Measurements from ENCODE around the gene GOLGA6L10. TPM values are rescaled to one million over a fixed set of nuclear protein-coding genes. Genes with fewer than 3 reads are reported as not detected.
"Not testable (repeated sequence)": the region's sequence is repeated elsewhere in the genome, so short reads cannot be mapped to it uniquely, and the experiment has no call there.

Gene GOLGA6L10
- total and polyA plus RNA-seq, 7 donors = 0.39 to 0.91 (median 0.66) TPM

DNA sequence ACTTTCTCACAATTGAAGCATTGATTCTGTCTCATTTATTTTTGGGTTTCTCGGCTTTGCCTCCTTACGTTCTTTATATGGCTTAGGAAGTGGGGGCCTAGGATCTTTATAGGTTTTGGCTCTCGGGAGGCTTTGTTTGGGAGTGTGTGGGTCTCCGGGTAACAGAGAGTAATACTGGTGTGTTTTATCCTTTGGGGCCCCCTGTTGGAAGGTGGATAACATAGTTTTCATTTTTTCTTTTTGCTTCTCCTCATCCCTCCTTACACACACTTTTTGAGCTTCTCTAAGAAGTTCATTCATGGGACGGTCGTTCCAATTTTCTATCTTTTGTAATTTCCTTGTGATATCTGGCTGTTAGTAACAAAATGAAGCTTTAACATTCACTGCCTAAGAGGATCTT is 30.3 kb upstream of the GOLGA6L10 start:
- H3K27ac ChIP-seq; intact Hi-C loops (cut with DNase I); H3K36me3 ChIP-seq (ENCODE audit: insufficient read depth in 1 of 2, low read depth in 1 of 2); H3K4me1 ChIP-seq; H3K27me3 ChIP-seq (ENCODE audit: insufficient read depth in 3 of 3, low read length in 2 of 3); H3K4me3 ChIP-seq; DNase-seq; H3K9me3 ChIP-seq; ATAC-seq: not testable (repeated sequence)
- WGBS, 3 donors = 88 to 93% (median 93%) methylated on average over 6 of the region's 6 CpGs

DNA sequence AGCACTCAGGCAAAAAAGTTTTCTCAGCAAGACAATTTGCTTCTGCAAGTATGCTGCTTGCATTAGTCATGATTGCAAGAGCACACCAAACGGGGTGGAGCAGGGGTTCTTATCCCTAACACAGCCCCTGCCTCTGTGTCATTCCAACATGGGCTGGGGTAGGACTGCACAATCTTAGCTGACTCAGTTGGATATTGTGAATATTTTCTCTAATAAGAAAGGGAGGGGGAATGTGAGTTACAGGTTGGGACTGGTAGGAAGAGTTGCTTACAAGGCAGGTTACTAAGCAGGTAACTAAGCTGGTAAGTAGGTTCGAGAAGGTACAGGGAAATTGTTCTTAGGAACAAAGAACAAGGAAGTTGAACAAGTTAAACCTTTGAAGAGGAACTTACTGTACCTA is 24.4 kb upstream of the GOLGA6L10 start:
- H3K4me3 ChIP-seq; DNase-seq; H3K27me3 ChIP-seq (ENCODE audit: insufficient read depth in 3 of 3, low read length in 2 of 3); intact Hi-C loops (cut with DNase I); H3K36me3 ChIP-seq (ENCODE audit: insufficient read depth in 1 of 2, low read depth in 1 of 2); ATAC-seq; H3K27ac ChIP-seq; H3K9me3 ChIP-seq; H3K4me1 ChIP-seq: not testable (repeated sequence)
- WGBS, 3 donors = 60 to 74% (median 64%) methylated on average over 2 of the region's 2 CpGs

- H3K27ac ChIP-seq = no peak overlapping the region
- 85 to 97% (median 91%) methylated on average over 3 of the region's 3 CpGs for WGBS, 3 donors
- DNase-seq = no peak
- no peak overlapping the region for H3K4me3 ChIP-seq
- ATAC-seq = no peak
- no peaks in the 10 kb centered on the region for H3K4me1 ChIP-seq
- H3K27me3 ChIP-seq (ENCODE audit: insufficient read depth in 3 of 3, low read length in 2 of 3) = no peaks in the 10 kb centered on the region
- intact Hi-C loops (cut with DNase I) = no loop called here
- no peaks in the 10 kb centered on the region for H3K9me3 ChIP-seq
- no peaks in the 10 kb centered on the region for H3K36me3 ChIP-seq (ENCODE audit: insufficient read depth in 1 of 2, low read depth in 1 of 2)
- TF ChIP-seq, protein P1, sequence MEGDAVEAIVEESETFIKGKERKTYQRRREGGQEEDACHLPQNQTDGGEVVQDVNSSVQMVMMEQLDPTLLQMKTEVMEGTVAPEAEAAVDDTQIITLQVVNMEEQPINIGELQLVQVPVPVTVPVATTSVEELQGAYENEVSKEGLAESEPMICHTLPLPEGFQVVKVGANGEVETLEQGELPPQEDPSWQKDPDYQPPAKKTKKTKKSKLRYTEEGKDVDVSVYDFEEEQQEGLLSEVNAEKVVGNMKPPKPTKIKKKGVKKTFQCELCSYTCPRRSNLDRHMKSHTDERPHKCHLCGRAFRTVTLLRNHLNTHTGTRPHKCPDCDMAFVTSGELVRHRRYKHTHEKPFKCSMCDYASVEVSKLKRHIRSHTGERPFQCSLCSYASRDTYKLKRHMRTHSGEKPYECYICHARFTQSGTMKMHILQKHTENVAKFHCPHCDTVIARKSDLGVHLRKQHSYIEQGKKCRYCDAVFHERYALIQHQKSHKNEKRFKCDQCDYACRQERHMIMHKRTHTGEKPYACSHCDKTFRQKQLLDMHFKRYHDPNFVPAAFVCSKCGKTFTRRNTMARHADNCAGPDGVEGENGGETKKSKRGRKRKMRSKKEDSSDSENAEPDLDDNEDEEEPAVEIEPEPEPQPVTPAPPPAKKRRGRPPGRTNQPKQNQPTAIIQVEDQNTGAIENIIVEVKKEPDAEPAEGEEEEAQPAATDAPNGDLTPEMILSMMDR (IDR thresholded peaks at IDR 0.05) = no peak
These were observed 22.4 kb upstream of the GOLGA6L10 start for GRCh38 chr15:82371656-82372055.

DNA sequence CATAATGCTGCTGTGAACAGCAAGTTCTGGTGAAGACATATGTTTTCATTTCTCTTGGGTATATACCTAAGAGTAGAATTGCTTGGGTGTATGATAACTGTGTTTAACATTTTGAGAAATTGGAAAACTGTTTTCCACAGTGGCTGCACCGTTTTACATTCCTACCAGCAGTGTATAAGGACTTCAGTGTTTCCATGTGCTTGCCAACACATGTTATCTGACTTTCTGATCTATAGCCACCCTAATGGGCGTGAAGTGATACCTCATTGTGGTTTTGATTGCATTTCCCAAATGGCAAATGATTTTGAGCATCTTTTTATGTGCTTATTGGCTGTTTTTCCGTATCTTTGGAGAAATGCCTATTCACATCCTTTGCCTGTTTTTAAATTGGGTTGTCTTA is 18.5 kb upstream of the GOLGA6L10 start:
- H3K4me1 ChIP-seq; H3K36me3 ChIP-seq (ENCODE audit: insufficient read depth in 1 of 2, low read depth in 1 of 2); intact Hi-C loops (cut with DNase I); H3K27me3 ChIP-seq (ENCODE audit: insufficient read depth in 3 of 3, low read length in 2 of 3); H3K4me3 ChIP-seq; H3K9me3 ChIP-seq; H3K27ac ChIP-seq; ATAC-seq; DNase-seq: not testable (repeated sequence)
- whole genome bisulfite sequencing, 3 donors = 61 to 74% (median 72%) methylated on average over 2 of the region's 3 CpGs

DNA sequence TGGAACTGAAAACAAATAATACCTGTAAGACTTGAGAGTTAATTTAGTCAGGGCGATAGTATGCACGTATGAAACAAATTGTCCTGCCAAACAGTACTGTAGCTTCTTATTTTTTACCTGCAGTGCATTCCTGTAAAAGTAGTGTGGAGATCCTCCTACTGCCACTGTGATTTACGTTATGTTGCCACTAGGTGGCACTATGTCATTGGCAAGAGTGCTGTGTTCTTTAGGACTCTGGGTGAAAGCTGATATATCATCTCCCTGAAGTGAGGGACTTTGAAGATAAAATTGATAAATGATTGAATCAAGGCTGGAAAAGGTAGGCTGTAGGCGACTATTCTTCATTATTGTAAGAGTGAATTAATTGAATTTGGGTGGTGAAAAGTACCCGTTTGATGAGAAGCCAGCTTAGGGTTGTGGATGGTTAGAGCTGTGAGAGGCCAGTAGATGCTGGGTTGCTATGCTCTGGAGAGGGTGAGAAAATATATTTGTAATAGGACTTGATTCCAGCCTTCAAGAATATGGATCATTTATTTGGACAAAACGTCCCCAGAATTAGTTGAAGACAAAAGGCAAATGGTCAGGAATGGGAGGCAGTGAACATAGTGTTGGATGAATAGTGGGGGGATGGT is 16.5 kb upstream of the GOLGA6L10 start:
- H3K27me3 ChIP-seq (ENCODE audit: insufficient read depth in 3 of 3, low read length in 2 of 3); DNase-seq; H3K27ac ChIP-seq; H3K36me3 ChIP-seq (ENCODE audit: insufficient read depth in 1 of 2, low read depth in 1 of 2); H3K4me1 ChIP-seq; H3K9me3 ChIP-seq; H3K4me3 ChIP-seq; intact Hi-C loops (cut with DNase I): not testable (repeated sequence)
- 0 to 13% (median 10%) methylated on average over 1 to 2 of the region's 6 CpGs for WGBS, 3 donors
- ATAC-seq = peak; percentile 61 to 98 (median 88)
- TF ChIP-seq, protein P1 (IDR thresholded peaks at IDR 0.05) = peak; percentile 24

DNA sequence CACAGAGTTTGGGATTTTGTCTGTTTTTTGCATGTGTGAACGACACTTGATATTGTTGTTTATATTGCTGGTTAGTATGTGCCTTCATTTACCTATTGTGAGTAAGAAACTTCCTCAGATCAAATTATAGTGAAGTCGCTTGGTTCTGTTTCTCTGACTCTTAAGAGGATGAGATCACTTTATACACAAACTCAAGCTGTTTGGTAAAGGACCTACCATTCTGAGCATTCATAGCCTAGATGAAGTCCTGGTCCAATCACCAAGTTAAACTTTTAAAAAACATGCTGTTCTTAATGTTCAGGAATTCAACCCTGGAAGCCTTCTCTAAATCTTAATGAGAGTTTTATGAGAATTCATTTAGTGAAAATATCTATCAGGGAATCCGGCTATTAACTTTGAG is 15.3 kb upstream of the GOLGA6L10 start:
- H3K27me3 ChIP-seq (ENCODE audit: insufficient read depth in 3 of 3, low read length in 2 of 3); H3K9me3 ChIP-seq; DNase-seq; H3K4me1 ChIP-seq; H3K36me3 ChIP-seq (ENCODE audit: insufficient read depth in 1 of 2, low read depth in 1 of 2); intact Hi-C loops (cut with DNase I); H3K4me3 ChIP-seq; H3K27ac ChIP-seq; ATAC-seq: not testable (repeated sequence)
- WGBS, 3 donors = 87 to 91% methylated on average over 1 of the region's 3 CpGs; no CpG with 5 or more reads in 1 of the 3 donors

DNA sequence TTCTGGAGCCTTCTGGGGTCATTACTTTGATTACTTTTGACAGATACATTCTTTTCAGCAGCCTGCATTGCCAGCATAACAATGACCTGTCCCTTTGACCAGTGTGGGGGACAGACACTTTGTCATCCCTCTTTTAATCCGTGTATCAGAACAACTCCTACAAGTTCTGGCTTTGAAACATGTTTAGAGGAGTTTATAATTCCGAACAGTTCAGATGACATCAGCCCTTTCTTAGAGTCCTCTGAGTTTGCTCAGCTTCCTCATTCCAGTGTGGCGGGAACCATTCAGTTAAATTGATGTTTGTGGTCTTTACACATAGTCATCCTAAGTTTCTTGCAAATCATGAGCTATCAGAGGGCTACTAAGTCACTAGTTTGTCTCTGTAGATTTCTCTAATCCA is 13.5 kb upstream of the GOLGA6L10 start:
- H3K27ac ChIP-seq; intact Hi-C loops (cut with DNase I); DNase-seq; H3K36me3 ChIP-seq (ENCODE audit: insufficient read depth in 1 of 2, low read depth in 1 of 2); H3K4me1 ChIP-seq; H3K4me3 ChIP-seq; H3K27me3 ChIP-seq (ENCODE audit: insufficient read depth in 3 of 3, low read length in 2 of 3); H3K9me3 ChIP-seq: not testable (repeated sequence)
- ATAC-seq = peak in 1 of 4 donors; percentile 32
- no CpG with 5 or more reads among the region's 3 CpGs for WGBS, 3 donors

DNA sequence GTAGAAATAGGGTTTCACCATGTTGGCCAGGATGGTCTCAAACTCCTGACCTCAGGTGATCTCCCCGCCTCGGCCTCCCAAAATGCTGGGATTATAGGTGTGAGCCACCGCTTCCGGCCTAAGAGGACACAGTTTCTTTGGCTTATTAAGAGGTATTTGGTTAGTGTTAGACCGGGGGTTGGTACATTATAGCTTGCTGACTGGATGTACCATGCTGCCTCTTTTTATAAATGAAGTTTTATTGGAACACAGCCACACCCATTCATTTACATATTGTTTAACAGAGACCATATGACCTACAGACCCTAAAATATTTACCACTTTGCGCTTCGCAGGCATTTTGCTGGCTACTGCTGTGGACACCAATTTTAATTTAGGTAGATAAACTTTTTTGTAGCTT is 11.3 kb upstream of the GOLGA6L10 start:
- intact Hi-C loops (cut with DNase I); H3K36me3 ChIP-seq (ENCODE audit: insufficient read depth in 1 of 2, low read depth in 1 of 2); H3K4me1 ChIP-seq; H3K27me3 ChIP-seq (ENCODE audit: insufficient read depth in 3 of 3, low read length in 2 of 3); DNase-seq; H3K4me3 ChIP-seq; ATAC-seq; H3K9me3 ChIP-seq; H3K27ac ChIP-seq: not testable (repeated sequence)
- no CpG with 5 or more reads among the region's 7 CpGs for WGBS, 3 donors

- ATAC-seq; H3K4me3 ChIP-seq; DNase-seq; H3K9me3 ChIP-seq; H3K36me3 ChIP-seq (ENCODE audit: insufficient read depth in 1 of 2, low read depth in 1 of 2); H3K4me1 ChIP-seq; H3K27me3 ChIP-seq (ENCODE audit: insufficient read depth in 3 of 3, low read length in 2 of 3); intact Hi-C loops (cut with DNase I); H3K27ac ChIP-seq: not testable (repeated sequence)
- 0% methylated on average over 6 to 9 of the region's 48 CpGs; no CpG with 5 or more reads in 1 of the 3 donors for WGBS, 3 donors
These were observed 5.8 kb upstream of the GOLGA6L10 start for GRCh38 chr15:82355055-82355454.

- H3K27ac ChIP-seq = peak overlapping the region; percentile 77
These were observed 5.3 kb upstream of the GOLGA6L10 start for GRCh38 chr15:82354546-82354945.

More at GRCh38 chr15:82354546-82354945, 5.3 kb upstream of the GOLGA6L10 start:
- H3K4me1 ChIP-seq; H3K36me3 ChIP-seq (ENCODE audit: insufficient read depth in 1 of 2, low read depth in 1 of 2); intact Hi-C loops (cut with DNase I); ATAC-seq; H3K27me3 ChIP-seq (ENCODE audit: insufficient read depth in 3 of 3, low read length in 2 of 3); DNase-seq; H3K9me3 ChIP-seq: not testable (repeated sequence)
- peak overlapping the region; percentile 58 for H3K4me3 ChIP-seq
- 0% methylated on average over 4 to 5 of the region's 12 CpGs for WGBS, 3 donors

All from psoas muscle (tissue), 8 donors.